Measurements from ENCODE around the gene IL17RD.

Gene IL17RD

GRCh38 chr3:57130571-57131209 is 34.5 kb downstream of the IL17RD start:
- DNase-seq = no peak

- no peak for DNase-seq
These were observed 36.1 kb downstream of the IL17RD start for GRCh38 chr3:57128826-57129667.

GRCh38 chr3:57127891-57128518 is 37.1 kb downstream of the IL17RD start:
- DNase-seq = no peak

GRCh38 chr3:57126244-57126643 is 38.9 kb downstream of the IL17RD start:
- no peak for DNase-seq

GRCh38 chr3:57120451-57121174 is 44.5 kb downstream of the IL17RD start:
- DNase-seq = no peak

- DNase-seq = no peak
These were observed 45.1 kb downstream of the IL17RD start for GRCh38 chr3:57120040-57120439.

- no peak for DNase-seq
These were observed 46.9 kb downstream of the IL17RD start for GRCh38 chr3:57118254-57118653.

- no peak for DNase-seq
These were observed 48.7 kb downstream of the IL17RD start for GRCh38 chr3:57116501-57116900.

GRCh38 chr3:57112206-57112605 is 52.9 kb downstream of the IL17RD start:
- no peak for DNase-seq

GRCh38 chr3:57110798-57111197 is 54.4 kb downstream of the IL17RD start:
- no peak for DNase-seq

GRCh38 chr3:57110214-57110613 is 54.9 kb downstream of the IL17RD start:
- no peak for DNase-seq

- no peak for DNase-seq
These were observed 55.5 kb downstream of the IL17RD start for GRCh38 chr3:57109437-57110199.

- DNase-seq = no peak
These were observed 56.5 kb downstream of the IL17RD start for GRCh38 chr3:57108684-57109083.

- no peak for DNase-seq
These were observed 59.6 kb downstream of the IL17RD start for GRCh38 chr3:57105585-57105984.

- peak; percentile 78 to 91 (median 86) for DNase-seq
These were observed 65.0 kb downstream of the IL17RD start for GRCh38 chr3:57100046-57100695.

- DNase-seq = no peak
These were observed 66.5 kb downstream of the IL17RD start for GRCh38 chr3:57098418-57099310.

GRCh38 chr3:57097536-57097935 is 67.6 kb downstream of the IL17RD start:
- no peak for DNase-seq

GRCh38 chr3:57095363-57095762 is 69.8 kb downstream of the IL17RD start:
- no peak for DNase-seq

GRCh38 chr3:57094575-57094974 is 70.6 kb downstream of the IL17RD start:
- DNase-seq = no peak

- DNase-seq = peak in 3 of 4 experiments; percentile 29 to 65 (median 49)
These were observed 71.1 kb downstream of the IL17RD start for GRCh38 chr3:57093971-57094535.

Data from suppressor macrophage (primary cell).